Measurements from ENCODE around the gene MAPT.

MAPT gene

GRCh38 chr17:46044286-46044928 lies 150.1 kb downstream of the MAPT start:
- peak; percentile 16 for FAIRE-seq

GRCh38 chr17:46044989-46045388 lies 150.6 kb downstream of the MAPT start:
- no peak for FAIRE-seq

More at GRCh38 chr17:46044286-46044928, 150.1 kb downstream of the MAPT start:
- DNase-seq (ENCODE audit: low spot score), result peak; percentile 60

DNA sequence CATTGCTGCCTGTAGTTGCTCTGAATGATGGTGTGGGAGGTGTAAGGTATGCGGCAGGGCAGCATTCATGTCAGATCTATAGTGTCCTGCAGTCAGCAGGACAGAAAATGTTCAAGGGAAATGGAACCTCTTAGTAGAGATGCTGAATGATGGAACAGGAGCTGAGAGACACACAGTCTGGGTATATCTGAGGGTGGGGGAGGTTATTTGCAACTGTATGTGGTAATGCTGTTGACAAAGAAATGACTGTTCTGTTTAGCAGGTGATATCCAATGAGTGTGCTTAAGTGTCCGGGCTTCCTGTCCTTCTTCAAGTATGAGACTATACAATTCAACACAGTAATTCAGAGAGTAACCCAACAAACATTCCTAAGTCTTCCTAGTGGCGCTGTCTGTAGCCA lies 151.3 kb downstream of the MAPT start:
- FAIRE-seq, result no peak
- DNase-seq (ENCODE audit: low spot score), result no peak

More at GRCh38 chr17:46044989-46045388, 150.6 kb downstream of the MAPT start:
- no peak for DNase-seq (ENCODE audit: low spot score)

DNA sequence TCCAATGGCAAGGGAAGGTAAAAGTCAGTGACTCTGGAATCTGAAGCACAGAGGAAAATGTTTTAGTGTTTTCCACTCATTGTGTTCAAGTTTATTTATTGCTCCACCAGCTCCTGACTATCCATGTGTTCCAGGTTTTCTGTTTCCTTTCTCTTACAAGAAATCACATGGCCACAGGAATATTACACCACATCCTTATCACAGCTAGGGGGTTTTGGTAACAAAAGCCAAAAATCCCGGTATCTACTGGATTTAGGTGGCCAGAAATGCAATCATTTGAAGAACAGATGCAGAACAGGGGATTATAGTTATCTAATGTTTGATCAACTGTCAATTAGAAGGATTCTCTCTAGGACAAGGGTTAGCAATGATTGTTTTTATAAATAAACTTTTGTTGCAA lies 152.6 kb downstream of the MAPT start:
- no peak for DNase-seq (ENCODE audit: low spot score)
- no peak for FAIRE-seq

DNA sequence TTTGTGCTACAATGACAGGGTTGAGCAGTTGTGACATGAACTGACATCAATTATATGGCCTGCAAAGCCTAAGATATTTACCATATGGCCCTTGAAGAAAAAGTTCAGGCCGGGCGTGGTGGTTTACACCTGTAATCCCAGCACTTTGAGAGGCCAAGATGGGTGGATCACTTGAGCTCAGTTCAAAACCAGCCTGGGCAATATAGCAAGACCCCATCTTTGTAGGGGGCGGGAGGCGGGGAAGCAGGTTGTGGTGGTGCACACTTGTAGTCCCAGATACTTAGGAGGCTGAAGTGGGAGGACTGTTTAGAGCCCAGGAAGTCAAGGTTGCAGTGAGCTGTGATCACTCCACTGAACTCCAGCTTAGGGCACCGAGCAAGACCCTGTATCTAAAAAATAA lies 153.0 kb downstream of the MAPT start:
- DNase-seq (ENCODE audit: low spot score), result no peak
- FAIRE-seq, result no peak

DNA sequence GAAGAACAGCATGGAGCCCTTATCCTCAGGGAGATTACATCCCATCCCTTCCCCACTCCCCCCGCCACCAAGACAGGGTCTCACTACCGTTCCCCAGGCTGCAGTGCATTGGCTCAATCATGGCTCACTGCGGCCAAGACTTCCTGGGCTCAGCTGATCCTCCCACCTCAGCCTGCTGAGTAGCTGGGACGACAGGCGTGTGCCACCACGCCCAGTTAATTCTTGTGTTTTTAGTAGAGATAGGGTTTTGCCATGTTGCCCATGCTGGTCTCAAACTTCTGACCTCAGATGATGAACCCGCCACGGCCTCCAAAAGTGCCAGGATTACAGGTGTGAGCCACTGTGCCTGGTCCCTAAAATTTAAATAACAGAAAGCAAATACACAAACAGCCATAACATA lies 153.5 kb downstream of the MAPT start:
- FAIRE-seq (no peak), DNase-seq (ENCODE audit: low spot score) (no peak)

- FAIRE-seq, result no peak
- DNase-seq (ENCODE audit: low spot score), result no peak
Measured at GRCh38 chr17:46049656-46050055, 155.3 kb downstream of the MAPT start.

GRCh38 chr17:46053911-46054534 lies 159.7 kb downstream of the MAPT start:
- DNase-seq (ENCODE audit: low spot score) (no peak), FAIRE-seq (no peak)

GRCh38 chr17:46056800-46057304 lies 162.5 kb downstream of the MAPT start:
- FAIRE-seq, result no peak
- DNase-seq (ENCODE audit: low spot score), result no peak

GRCh38 chr17:46057366-46057765 lies 163.0 kb downstream of the MAPT start:
- no peak for DNase-seq (ENCODE audit: low spot score)
- FAIRE-seq, result no peak

- FAIRE-seq, result no peak
- DNase-seq (ENCODE audit: low spot score), result no peak
Measured at GRCh38 chr17:46059486-46059885, 165.1 kb downstream of the MAPT start.

DNA sequence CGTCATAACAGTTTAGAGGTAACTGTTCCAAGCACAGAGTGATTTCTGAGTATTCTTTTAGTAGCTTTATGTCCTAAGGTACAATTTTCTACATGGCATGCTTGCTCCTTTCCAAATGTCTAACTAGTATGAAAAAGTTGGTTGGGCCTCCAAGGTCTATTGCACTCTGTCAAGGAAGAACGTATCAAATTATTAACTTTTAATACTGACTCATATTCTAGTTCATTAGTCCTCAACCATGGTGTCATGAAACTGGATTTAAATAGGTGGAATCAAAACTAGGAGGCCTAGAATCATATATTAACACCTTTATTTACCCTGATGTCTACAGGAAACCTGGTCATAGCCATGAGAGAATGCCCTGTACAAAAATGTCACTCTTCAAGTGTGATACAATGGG lies 166.1 kb downstream of the MAPT start:
- peak; percentile 81 for FAIRE-seq
- DNase-seq (ENCODE audit: low spot score), result no peak

DNA sequence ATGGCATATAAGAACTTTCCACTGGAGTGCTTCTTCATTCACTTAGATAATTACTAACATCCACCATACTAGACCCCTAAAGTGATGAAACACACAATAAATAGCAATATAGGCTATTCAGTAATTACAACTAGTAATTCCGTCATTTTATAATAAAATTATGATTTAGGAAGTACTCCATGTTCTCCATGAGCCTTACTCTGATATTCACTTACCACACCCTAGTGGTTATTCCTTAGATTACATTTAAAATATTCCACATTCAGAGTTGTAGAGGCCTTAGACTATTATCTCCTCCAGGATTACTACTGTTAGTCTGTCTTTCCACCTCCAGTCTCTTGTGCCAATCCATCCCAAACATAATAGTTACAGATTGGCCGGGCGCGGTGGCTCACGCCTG lies 167.1 kb downstream of the MAPT start:
- FAIRE-seq (no peak), DNase-seq (ENCODE audit: low spot score) (no peak)

- DNase-seq (ENCODE audit: low spot score), result peak; percentile 67
- FAIRE-seq, result peak; percentile 70
Measured at GRCh38 chr17:46063241-46063640, 168.9 kb downstream of the MAPT start.

GRCh38 chr17:46064460-46064859 lies 170.1 kb downstream of the MAPT start:
- DNase-seq (ENCODE audit: low spot score) (no peak), FAIRE-seq (no peak)

DNA sequence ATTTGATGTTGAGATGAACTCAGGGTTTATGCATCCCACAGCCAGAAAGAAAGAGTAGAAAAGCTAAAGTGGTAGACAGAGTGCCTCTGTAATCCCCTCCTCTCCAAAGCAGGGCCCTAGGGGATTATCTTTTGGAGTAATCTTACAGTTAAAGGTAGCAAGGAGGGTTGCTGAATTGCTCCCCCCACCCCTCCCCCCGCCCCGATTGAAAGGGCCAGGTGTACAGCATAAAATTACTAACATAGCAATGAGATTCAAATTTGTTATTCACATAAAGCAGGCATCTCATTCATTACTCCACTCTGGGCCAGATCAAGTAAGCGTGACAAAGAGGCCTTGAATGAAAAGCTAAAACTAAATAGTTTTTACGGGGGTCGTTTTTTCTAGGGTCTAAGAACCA lies 177.4 kb downstream of the MAPT start:
- DNase-seq (ENCODE audit: low spot score), result no peak

GRCh38 chr17:46072998-46073397 lies 178.6 kb downstream of the MAPT start:
- DNase-seq (ENCODE audit: low spot score) (peak; percentile 71), FAIRE-seq (peak; percentile 67)

More for the DNA sequence above, 177.4 kb downstream of the MAPT start:
- no peak for FAIRE-seq

DNA sequence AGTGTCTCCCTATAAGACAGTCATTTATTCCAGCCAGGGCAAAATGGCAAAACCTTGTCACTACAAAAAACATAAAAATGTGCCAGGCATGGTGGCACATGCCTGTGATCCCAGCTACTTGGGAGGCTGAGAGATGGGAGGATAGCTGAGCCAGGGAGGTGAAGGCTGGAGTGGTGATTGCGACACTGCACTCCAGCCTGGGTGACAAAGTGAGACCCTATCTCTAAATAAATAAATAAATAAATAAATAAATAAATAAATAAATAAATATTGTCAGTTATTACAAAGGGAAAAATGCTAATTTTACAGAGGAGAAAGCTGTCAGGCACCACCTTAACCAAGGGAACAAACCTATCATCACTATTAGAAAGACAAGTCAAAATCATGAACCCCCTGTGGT lies 180.2 kb downstream of the MAPT start:
- FAIRE-seq (no peak), DNase-seq (ENCODE audit: low spot score) (no peak)

Data from RCC 7860 (cell line).